Measurements from ENCODE around the gene HDAC8.

HDAC8 gene

GRCh38 chrX:72352786-72353185 is 219.9 kb downstream of the HDAC8 start:
- H3K4me2 ChIP-seq (ENCODE audit: low read depth, low read length, poor library complexity, severe bottlenecking), result no peak overlapping the region
- no peaks in the 10 kb centered on the region for H4K20me1 ChIP-seq (ENCODE audit: insufficient read depth, low read length, poor library complexity, severe bottlenecking)
- no peak overlapping the region for H3K9ac ChIP-seq (ENCODE audit: low read depth, low read length, poor library complexity, severe bottlenecking)
- H3K4me1 ChIP-seq (ENCODE audit: insufficient read depth, low read length, poor library complexity, severe bottlenecking), result no peaks in the 10 kb centered on the region
- peaks cover 16% of the 10 kb centered on the region; the same call in 1 of the 2 replicates for H3K36me3 ChIP-seq (ENCODE audit: insufficient read depth, low read length)
- no peaks in the 10 kb centered on the region for H3K27me3 ChIP-seq (ENCODE audit: insufficient read depth, low read length, poor library complexity, severe bottlenecking)
- no peaks in the 10 kb centered on the region for H3K79me2 ChIP-seq (ENCODE audit: insufficient read depth, low read length)
- H2AFZ ChIP-seq (ENCODE audit: low read length), result no peak overlapping the region
- no peaks in the 10 kb centered on the region for H3F3A ChIP-seq (ENCODE audit: low read depth)
- H3K9me3 ChIP-seq (ENCODE audit: insufficient read depth, low read depth, low read length), result no peaks in the 10 kb centered on the region
- no peak overlapping the region for H3K4me3 ChIP-seq (ENCODE audit: low read length, poor library complexity, severe bottlenecking)
- no peaks in the 10 kb centered on the region for H3K9me2 ChIP-seq (replicated peaks; ENCODE audit: low read depth, low read length)
- no peak for TF ChIP-seq EZH2phosphoT487 (IDR thresholded peaks at IDR 0.05; ENCODE audit: borderline replicate concordance)
- TF ChIP-seq CTCF (conservative IDR thresholded peaks at IDR 0.05; ENCODE audit: low read length), result no peak

GRCh38 chrX:72351606-72352334 is 220.9 kb downstream of the HDAC8 start:
- Histone ChIP-seq H3F3A (ENCODE audit: low read depth) (no peaks in the 10 kb centered on the region), H3K36me3 (ENCODE audit: insufficient read depth, low read length) (peaks cover 16% of the 10 kb centered on the region; the same call in 1 of the 2 replicates), H2AFZ (ENCODE audit: low read length) (no peak overlapping the region), H3K9ac (ENCODE audit: low read depth, low read length, poor library complexity, severe bottlenecking) (no peak overlapping the region), H3K79me2 (ENCODE audit: insufficient read depth, low read length) (no peaks in the 10 kb centered on the region), H3K4me2 (ENCODE audit: low read depth, low read length, poor library complexity, severe bottlenecking) (no peak overlapping the region), H3K4me1 (ENCODE audit: insufficient read depth, low read length, poor library complexity, severe bottlenecking) (no peaks in the 10 kb centered on the region), H3K4me3 (ENCODE audit: low read length, poor library complexity, severe bottlenecking) (no peak overlapping the region), H4K20me1 (ENCODE audit: insufficient read depth, low read length, poor library complexity, severe bottlenecking) (no peaks in the 10 kb centered on the region), H3K9me3 (ENCODE audit: insufficient read depth, low read depth, low read length) (no peaks in the 10 kb centered on the region), H3K27me3 (ENCODE audit: insufficient read depth, low read length, poor library complexity, severe bottlenecking) (no peaks in the 10 kb centered on the region), H3K9me2 (replicated peaks; ENCODE audit: low read depth, low read length) (no peaks in the 10 kb centered on the region)
- TF ChIP-seq EZH2phosphoT487 (IDR thresholded peaks at IDR 0.05; ENCODE audit: borderline replicate concordance) (no peak), CTCF (conservative IDR thresholded peaks at IDR 0.05; ENCODE audit: low read length) (no peak)

- no peak for TF ChIP-seq CTCF (conservative IDR thresholded peaks at IDR 0.05; ENCODE audit: low read length)
- TF ChIP-seq EZH2phosphoT487 (IDR thresholded peaks at IDR 0.05; ENCODE audit: borderline replicate concordance), result no peak
- Histone ChIP-seq H3K9me3 (ENCODE audit: insufficient read depth, low read depth, low read length) (no peaks in the 10 kb centered on the region), H3K4me1 (ENCODE audit: insufficient read depth, low read length, poor library complexity, severe bottlenecking) (no peaks in the 10 kb centered on the region), H3K9ac (ENCODE audit: low read depth, low read length, poor library complexity, severe bottlenecking) (no peak overlapping the region), H4K20me1 (ENCODE audit: insufficient read depth, low read length, poor library complexity, severe bottlenecking) (no peaks in the 10 kb centered on the region), H3K36me3 (ENCODE audit: insufficient read depth, low read length) (peaks cover 16% of the 10 kb centered on the region; the same call in 1 of the 2 replicates), H3F3A (ENCODE audit: low read depth) (no peaks in the 10 kb centered on the region), H3K79me2 (ENCODE audit: insufficient read depth, low read length) (no peaks in the 10 kb centered on the region), H3K27me3 (ENCODE audit: insufficient read depth, low read length, poor library complexity, severe bottlenecking) (no peaks in the 10 kb centered on the region), H3K9me2 (replicated peaks; ENCODE audit: low read depth, low read length) (no peaks in the 10 kb centered on the region), H2AFZ (ENCODE audit: low read length) (no peak overlapping the region), H3K4me2 (ENCODE audit: low read depth, low read length, poor library complexity, severe bottlenecking) (no peak overlapping the region), H3K4me3 (ENCODE audit: low read length, poor library complexity, severe bottlenecking) (no peak overlapping the region)
Observed at GRCh38 chrX:72349190-72349589, 223.5 kb downstream of the HDAC8 start.

All from Loucy (cell line).